Sigmoid colon (tissue), 4 donors: Measurements from ENCODE around the gene SLC6A11.

ENCODE experiments used
- CTCF ChIP-seq, 4 experiments: fragments of 450-650 bp in 3 of 4; fragments of 200-600 bp in 1 of 4; IDR thresholded peaks; one replicate each; pipeline ENCODE4 v1.5.1; 2016 to 2019; ENCODE audit warnings: antibody characterized with exemption in 4 of 4, mild to moderate bottlenecking in 3 of 4, moderate library complexity in 2 of 4
- POLR2AphosphoS5 ChIP-seq, 4 donors: sonication (generic); formaldehyde crosslinking; IDR thresholded peaks; one replicate each; pipeline ENCODE4 v1.6.1; 2017; ENCODE audit warnings: antibody characterized with exemption in 4 of 4

DNA sequence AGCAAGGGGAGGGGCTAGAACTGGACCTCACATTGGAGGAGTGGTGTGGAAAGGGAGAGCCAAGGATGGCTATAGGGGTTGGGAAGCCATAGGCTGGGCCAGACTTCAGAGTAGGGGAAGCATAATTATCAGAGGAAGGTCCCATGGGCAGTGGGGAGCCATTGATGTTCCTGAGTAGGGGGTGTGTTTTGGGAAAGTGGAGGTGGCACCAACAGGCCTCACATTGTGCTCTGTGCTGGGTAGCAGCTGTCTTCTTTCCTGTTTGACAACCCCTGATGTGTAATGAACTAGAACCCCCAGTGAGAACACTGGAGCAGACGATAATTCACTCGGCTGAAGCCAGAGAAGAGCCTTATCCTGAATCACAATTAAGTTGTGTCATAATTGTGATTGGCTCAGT, 41.2 kb downstream of the SLC6A11 start:
- TF ChIP-seq CTCF (IDR thresholded peaks at IDR 0.05) (no peak), POLR2AphosphoS5 (IDR thresholded peaks at IDR 0.05) (no peak)
